Neural progenitor cell (in vitro differentiated cells): ENCODE results near the gene CWC22.

Experiments
- EZH2phosphoT487 ChIP-seq: fragments of 200-600 bp; sonication (generic); IDR thresholded peaks from 2 replicates; pipeline ENCODE4 v1.6.1; 2017; ENCODE audit warnings: antibody characterized with exemption
- TF ChIP-seq, protein P1 (sequence below): fragments of 200-600 bp; sonication (generic); IDR thresholded peaks from 2 replicates; pipeline ENCODE4 v1.5.1; 2017; ENCODE audit warnings: antibody characterized with exemption, mild to moderate bottlenecking

DNA sequence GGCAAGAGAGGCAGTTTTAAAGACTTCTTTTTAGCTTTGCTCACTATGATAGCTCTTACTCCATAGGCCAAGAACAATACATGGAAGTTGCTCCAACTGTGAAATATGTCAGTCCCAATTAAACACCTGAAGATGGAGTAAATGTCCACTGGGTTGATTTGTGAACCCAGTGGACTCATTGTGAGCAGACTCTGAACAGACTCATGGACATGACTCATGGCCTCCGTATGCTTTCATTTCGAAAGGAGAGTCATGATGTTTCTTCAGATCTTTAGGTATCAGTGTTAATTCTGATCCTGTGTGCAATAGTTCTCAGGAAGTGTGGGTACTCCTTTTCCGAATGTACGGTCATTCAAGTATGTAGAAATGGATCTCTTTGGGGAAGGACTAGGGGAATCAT, 5.4 kb upstream of the CWC22 start:
- TF ChIP-seq, protein P1, sequence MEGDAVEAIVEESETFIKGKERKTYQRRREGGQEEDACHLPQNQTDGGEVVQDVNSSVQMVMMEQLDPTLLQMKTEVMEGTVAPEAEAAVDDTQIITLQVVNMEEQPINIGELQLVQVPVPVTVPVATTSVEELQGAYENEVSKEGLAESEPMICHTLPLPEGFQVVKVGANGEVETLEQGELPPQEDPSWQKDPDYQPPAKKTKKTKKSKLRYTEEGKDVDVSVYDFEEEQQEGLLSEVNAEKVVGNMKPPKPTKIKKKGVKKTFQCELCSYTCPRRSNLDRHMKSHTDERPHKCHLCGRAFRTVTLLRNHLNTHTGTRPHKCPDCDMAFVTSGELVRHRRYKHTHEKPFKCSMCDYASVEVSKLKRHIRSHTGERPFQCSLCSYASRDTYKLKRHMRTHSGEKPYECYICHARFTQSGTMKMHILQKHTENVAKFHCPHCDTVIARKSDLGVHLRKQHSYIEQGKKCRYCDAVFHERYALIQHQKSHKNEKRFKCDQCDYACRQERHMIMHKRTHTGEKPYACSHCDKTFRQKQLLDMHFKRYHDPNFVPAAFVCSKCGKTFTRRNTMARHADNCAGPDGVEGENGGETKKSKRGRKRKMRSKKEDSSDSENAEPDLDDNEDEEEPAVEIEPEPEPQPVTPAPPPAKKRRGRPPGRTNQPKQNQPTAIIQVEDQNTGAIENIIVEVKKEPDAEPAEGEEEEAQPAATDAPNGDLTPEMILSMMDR = no peak
- TF ChIP-seq EZH2phosphoT487 = no peak
